ENCODE results near the gene CHIC2.
"Not testable (repeated sequence)": the region's sequence is repeated elsewhere in the genome, so short reads cannot be mapped to it uniquely, and the experiment has no call there.

GRCh38 chr4:54113206-54113605 is 48.8 kb upstream of the CHIC2 start:
- not testable (repeated sequence) for TF ChIP-seq CTCF, EP300, POLR2AphosphoS5, POLR2A (IDR thresholded peaks at IDR 0.05)
